GM12873 (cell line): Measurements from ENCODE around the gene CNTNAP5.

Source experiments
- TF ChIP-seq, protein P1 (sequence below): IDR thresholded peaks from 2 replicates; pipeline ENCODE4 v1.5.1; 2012; ENCODE audit warnings: low read depth, mild to moderate bottlenecking, moderate library complexity, low read length, control low read depth; ENCODE audit not compliant: insufficient read depth; ENCODE audit errors: missing control alignments

CNTNAP5 gene

DNA sequence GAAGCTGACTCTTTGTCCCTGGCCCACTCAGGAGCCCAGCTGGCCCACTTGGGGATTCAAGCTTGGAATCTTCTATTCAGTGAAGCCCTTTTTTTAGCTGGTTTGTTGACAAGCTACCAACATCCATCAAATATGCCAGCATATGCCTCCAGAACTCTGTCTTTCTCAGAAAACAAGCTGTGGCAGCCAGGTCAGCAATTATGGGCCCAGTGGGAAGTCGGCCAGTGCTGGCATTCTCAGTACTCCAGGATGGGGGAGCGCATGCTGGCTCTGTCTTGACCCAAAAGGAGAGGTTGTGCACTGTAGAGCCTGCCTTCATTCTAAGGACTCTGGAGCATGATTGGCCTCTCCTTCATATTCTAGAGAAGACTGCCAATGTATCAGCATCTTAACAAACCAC lies 401.5 kb downstream of the CNTNAP5 start:
- TF ChIP-seq, protein P1, sequence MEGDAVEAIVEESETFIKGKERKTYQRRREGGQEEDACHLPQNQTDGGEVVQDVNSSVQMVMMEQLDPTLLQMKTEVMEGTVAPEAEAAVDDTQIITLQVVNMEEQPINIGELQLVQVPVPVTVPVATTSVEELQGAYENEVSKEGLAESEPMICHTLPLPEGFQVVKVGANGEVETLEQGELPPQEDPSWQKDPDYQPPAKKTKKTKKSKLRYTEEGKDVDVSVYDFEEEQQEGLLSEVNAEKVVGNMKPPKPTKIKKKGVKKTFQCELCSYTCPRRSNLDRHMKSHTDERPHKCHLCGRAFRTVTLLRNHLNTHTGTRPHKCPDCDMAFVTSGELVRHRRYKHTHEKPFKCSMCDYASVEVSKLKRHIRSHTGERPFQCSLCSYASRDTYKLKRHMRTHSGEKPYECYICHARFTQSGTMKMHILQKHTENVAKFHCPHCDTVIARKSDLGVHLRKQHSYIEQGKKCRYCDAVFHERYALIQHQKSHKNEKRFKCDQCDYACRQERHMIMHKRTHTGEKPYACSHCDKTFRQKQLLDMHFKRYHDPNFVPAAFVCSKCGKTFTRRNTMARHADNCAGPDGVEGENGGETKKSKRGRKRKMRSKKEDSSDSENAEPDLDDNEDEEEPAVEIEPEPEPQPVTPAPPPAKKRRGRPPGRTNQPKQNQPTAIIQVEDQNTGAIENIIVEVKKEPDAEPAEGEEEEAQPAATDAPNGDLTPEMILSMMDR = no peak

DNA sequence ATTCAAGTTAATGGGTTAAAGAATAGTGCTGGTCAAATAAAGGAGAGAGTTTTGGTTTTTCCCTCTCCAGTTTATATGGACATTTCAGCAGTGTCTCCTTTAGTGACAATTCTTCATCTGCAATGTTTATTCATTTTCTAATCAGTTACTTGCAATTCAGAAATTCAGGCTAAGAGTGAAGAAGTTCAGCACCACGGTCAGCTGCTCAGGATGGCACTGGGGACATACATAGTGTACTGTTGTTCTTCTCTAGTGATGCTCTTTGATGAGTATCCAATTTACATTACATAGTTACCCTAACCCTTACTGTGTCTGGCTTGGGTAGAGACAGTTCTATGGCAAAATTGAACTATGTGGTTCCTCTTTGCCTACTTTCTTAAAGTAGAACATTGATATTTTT lies 412.7 kb downstream of the CNTNAP5 start:
- TF ChIP-seq, protein P1 = no peak

GRCh38 chr2:124450481-124450880 lies 425.4 kb downstream of the CNTNAP5 start:
- TF ChIP-seq, protein P1 = no peak

- TF ChIP-seq, protein P1 = no peak
Measured at GRCh38 chr2:124476291-124476690, 451.2 kb downstream of the CNTNAP5 start.

- TF ChIP-seq, protein P1 = no peak
Measured at GRCh38 chr2:124478761-124479160, 453.7 kb downstream of the CNTNAP5 start.

DNA sequence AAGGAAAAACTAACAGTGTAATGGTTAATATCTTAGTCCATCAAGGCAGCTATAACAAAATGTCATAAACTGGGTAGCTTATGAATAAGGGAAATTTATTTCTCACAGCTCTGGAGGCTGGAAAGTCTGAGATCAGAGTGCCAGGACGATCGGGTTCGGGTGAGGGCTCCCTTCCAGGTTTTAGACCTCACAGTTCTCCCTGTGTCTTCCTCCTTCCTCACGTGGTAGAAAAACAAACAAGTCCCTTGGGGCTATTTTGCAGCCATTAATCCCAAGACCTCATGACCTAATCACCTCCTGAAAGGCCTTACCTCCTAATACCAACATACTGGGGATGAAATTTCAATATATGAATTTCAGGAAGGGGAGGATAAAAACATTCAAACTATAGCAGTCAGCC lies 455.9 kb downstream of the CNTNAP5 start:
- TF ChIP-seq, protein P1 = no peak

GRCh38 chr2:124482044-124482443 lies 457.0 kb downstream of the CNTNAP5 start:
- TF ChIP-seq, protein P1 = no peak
